Measurements from ENCODE around the gene GET4.

Gene GET4

DNA sequence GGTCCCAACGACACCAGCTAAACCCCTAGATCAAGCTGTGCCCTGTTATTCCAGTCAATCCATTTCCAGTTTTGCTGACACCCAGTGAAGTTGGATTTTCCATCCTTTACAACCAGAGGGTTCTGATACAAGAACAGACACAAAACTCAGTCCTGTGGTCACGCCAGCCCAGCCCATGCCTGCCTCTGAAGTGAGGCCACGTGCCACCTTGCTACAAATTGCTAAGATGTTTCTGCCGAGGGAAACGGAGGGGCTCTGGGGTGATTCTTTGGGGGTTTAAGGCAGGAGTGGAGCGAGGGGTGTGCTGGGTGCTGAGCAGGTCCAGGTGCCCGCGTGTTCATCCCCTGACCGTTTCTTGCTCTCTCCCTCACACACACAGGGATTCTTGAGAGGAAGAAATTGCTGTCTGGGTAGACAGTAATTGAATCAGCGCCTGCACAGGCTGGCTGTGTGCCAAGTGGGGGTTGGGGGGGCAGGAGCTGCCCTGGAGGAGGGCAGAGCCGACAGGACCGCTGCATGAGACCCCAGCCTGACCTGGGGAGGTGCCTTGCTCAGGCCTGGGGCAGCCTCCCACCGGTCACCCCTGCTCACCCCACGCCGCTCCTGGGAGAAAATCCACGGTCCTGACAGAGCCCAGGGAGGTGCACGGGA, 40.1 kb downstream of the GET4 start (continued):
- TF ChIP-seq ZBTB20 (tag by site-specific recombination; IDR thresholded peaks at IDR 0.05) (no peak), EGR2 (tag by site-specific recombination; IDR thresholded peaks at IDR 0.05; ENCODE audit: low read depth) (no peak), ZNF132 (tag by site-specific recombination; IDR thresholded peaks at IDR 0.05; ENCODE audit: borderline replicate concordance) (no peak), ZNF529 (tag by site-specific recombination; IDR thresholded peaks at IDR 0.05; ENCODE audit: insufficient replicate concordance) (no peak), ZEB2 (tag by site-specific recombination; IDR thresholded peaks at IDR 0.05) (no peak)
- TF ChIP-seq, protein P1, sequence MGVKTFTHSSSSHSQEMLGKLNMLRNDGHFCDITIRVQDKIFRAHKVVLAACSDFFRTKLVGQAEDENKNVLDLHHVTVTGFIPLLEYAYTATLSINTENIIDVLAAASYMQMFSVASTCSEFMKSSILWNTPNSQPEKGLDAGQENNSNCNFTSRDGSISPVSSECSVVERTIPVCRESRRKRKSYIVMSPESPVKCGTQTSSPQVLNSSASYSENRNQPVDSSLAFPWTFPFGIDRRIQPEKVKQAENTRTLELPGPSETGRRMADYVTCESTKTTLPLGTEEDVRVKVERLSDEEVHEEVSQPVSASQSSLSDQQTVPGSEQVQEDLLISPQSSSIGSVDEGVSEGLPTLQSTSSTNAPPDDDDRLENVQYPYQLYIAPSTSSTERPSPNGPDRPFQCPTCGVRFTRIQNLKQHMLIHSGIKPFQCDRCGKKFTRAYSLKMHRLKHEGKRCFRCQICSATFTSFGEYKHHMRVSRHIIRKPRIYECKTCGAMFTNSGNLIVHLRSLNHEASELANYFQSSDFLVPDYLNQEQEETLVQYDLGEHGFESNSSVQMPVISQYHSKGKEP (tag by site-specific recombination; IDR thresholded peaks at IDR 0.05), result no peak

DNA sequence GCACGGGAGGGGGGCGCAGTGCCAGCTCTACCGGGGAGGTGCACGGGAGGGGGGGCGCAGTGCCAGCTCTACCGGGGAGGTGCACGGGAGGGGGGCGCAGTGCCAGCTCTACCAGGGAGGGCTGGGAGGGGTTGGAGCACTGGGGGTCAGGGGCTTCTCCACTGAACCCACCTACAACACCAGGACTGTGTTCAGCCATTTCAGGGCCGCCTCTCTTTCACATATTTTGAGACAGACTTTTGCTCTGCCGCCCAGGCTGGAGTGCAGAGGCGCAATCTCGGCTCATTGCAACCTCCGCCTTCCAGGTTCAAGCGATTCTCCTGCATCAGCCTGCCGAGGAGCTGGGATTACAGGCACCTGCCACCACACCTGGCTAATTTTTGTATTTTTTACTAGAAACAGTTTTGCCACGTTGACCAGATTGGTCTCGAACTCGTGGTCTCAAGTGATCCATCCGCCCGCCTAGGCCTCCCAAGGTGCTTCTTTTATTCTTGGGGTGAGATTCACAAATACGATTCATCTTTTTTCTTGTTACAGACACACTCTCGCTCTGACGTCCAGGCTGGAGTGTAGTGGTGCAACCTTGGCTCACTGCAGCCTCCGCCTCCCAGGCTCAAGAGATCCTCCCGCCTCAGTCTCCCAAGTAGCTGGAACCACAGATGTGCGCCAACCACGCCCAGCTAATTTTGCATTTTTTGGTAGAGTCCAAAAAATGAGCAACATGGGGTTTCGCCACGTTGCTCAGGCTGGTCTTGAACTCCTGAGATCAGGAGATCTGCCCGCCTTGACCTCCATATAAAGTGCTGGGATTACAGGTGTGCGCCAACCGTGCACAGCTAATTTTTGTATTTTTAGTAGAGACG, 41.1 kb downstream of the GET4 start:
- no peaks in the 10 kb centered on the region for H3K36me3 ChIP-seq (ENCODE audit: control insufficient read depth in 2 of 2, insufficient read depth in 1 of 2, low read length in 2 of 2)
- H3K27ac ChIP-seq (ENCODE audit: extremely low read depth, low read depth, low read length), result no peak overlapping the region
- H3K9me3 ChIP-seq (ENCODE audit: control insufficient read depth, insufficient read depth, low read depth, low read length), result no peaks in the 10 kb centered on the region
- TF ChIP-seq, protein P2, sequence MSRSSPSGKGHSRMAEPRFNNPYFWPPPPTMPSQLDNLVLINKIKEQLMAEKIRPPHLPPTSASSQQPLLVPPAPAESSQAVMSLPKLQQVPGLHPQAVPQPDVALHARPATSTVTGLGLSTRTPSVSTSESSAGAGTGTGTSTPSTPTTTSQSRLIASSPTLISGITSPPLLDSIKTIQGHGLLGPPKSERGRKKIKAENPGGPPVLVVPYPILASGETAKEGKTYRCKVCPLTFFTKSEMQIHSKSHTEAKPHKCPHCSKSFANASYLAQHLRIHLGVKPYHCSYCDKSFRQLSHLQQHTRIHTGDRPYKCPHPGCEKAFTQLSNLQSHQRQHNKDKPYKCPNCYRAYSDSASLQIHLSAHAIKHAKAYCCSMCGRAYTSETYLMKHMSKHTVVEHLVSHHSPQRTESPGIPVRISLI (tag by site-specific recombination; IDR thresholded peaks at IDR 0.05), result no peak
- TF ChIP-seq, protein P3, sequence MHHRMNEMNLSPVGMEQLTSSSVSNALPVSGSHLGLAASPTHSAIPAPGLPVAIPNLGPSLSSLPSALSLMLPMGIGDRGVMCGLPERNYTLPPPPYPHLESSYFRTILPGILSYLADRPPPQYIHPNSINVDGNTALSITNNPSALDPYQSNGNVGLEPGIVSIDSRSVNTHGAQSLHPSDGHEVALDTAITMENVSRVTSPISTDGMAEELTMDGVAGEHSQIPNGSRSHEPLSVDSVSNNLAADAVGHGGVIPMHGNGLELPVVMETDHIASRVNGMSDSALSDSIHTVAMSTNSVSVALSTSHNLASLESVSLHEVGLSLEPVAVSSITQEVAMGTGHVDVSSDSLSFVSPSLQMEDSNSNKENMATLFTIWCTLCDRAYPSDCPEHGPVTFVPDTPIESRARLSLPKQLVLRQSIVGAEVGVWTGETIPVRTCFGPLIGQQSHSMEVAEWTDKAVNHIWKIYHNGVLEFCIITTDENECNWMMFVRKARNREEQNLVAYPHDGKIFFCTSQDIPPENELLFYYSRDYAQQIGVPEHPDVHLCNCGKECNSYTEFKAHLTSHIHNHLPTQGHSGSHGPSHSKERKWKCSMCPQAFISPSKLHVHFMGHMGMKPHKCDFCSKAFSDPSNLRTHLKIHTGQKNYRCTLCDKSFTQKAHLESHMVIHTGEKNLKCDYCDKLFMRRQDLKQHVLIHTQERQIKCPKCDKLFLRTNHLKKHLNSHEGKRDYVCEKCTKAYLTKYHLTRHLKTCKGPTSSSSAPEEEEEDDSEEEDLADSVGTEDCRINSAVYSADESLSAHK (tag by site-specific recombination; IDR thresholded peaks at IDR 0.05), result 0 out of 2 replicates have a peak, but pooled peaks have one; percentile 30
- no peaks in the 10 kb centered on the region for H3K4me1 ChIP-seq (ENCODE audit: control insufficient read depth, insufficient read depth, low read length)
- H3K4me3 ChIP-seq (ENCODE audit: low read depth, low read length), result no peak overlapping the region
- CTCF ChIA-PET, result interaction anchor here (0.7 kb wide), 2 partner anchors 44 to 148 kb away, joined by 3 read pairs; no protein-coding TSS in a partner anchor
- POLR2A ChIA-PET, result interaction anchor here (0.7 kb wide), 1 partner anchor 239 kb away, joined by 7 read pairs; no protein-coding TSS in a partner anchor

DNA sequence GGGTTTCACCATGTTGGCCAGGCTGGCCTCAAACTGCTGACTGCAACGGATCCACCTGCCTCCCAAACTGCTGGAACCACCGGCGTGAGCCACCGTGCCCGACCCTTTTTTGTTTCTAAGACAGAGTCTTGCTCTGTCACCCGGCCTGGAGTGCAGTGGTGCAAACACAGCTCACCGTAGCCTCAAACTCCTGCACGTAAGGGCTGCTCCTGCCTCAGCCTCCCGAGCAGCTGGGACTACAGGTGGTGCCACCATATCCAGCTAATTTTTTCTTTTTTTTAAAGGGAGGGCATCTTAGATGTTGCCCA, 41.7 kb downstream of the GET4 start:
- TF ChIP-seq ZNF324 (tag by site-specific recombination; IDR thresholded peaks at IDR 0.05), result no peak
- no peak for TF ChIP-seq ZNF548 (tag by site-specific recombination; IDR thresholded peaks at IDR 0.05)
- no peak for TF ChIP-seq ZNF658 (tag by site-specific recombination; IDR thresholded peaks at IDR 0.05)
- TF ChIP-seq IKZF3 (tag by site-specific recombination; IDR thresholded peaks at IDR 0.05), result no peak
- TF ChIP-seq MYNN (tag by site-specific recombination; IDR thresholded peaks at IDR 0.05; ENCODE audit: borderline replicate concordance), result no peak
- TF ChIP-seq ZNF155 (tag by site-specific recombination; IDR thresholded peaks at IDR 0.05), result no peak
- no peak for TF ChIP-seq ZNF248 (tag by site-specific recombination; IDR thresholded peaks at IDR 0.05)
- TF ChIP-seq ZNF558 (tag by site-specific recombination; IDR thresholded peaks at IDR 0.05), result no peak
- TF ChIP-seq, protein P4, sequence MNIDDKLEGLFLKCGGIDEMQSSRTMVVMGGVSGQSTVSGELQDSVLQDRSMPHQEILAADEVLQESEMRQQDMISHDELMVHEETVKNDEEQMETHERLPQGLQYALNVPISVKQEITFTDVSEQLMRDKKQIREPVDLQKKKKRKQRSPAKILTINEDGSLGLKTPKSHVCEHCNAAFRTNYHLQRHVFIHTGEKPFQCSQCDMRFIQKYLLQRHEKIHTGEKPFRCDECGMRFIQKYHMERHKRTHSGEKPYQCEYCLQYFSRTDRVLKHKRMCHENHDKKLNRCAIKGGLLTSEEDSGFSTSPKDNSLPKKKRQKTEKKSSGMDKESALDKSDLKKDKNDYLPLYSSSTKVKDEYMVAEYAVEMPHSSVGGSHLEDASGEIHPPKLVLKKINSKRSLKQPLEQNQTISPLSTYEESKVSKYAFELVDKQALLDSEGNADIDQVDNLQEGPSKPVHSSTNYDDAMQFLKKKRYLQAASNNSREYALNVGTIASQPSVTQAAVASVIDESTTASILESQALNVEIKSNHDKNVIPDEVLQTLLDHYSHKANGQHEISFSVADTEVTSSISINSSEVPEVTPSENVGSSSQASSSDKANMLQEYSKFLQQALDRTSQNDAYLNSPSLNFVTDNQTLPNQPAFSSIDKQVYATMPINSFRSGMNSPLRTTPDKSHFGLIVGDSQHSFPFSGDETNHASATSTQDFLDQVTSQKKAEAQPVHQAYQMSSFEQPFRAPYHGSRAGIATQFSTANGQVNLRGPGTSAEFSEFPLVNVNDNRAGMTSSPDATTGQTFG (tag by site-specific recombination; IDR thresholded peaks at IDR 0.05; ENCODE audit: borderline replicate concordance), result no peak
- no peak for TF ChIP-seq SCRT1 (tag by site-specific recombination; IDR thresholded peaks at IDR 0.05; ENCODE audit: borderline replicate concordance)
- TF ChIP-seq ZNF701 (tag by site-specific recombination; IDR thresholded peaks at IDR 0.05), result no peak
- no peak for TF ChIP-seq ZNF19 (tag by site-specific recombination; IDR thresholded peaks at IDR 0.05; ENCODE audit: low read depth)
- no peak for TF ChIP-seq ZEB2 (tag by site-specific recombination; IDR thresholded peaks at IDR 0.05)
- TF ChIP-seq, protein P5, sequence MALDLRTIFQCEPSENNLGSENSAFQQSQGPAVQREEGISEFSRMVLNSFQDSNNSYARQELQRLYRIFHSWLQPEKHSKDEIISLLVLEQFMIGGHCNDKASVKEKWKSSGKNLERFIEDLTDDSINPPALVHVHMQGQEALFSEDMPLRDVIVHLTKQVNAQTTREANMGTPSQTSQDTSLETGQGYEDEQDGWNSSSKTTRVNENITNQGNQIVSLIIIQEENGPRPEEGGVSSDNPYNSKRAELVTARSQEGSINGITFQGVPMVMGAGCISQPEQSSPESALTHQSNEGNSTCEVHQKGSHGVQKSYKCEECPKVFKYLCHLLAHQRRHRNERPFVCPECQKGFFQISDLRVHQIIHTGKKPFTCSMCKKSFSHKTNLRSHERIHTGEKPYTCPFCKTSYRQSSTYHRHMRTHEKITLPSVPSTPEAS (tag by site-specific recombination; IDR thresholded peaks at IDR 0.05), result no peak
- Histone ChIP-seq H3K4me3 (ENCODE audit: low read depth, low read length) (no peak overlapping the region), H3K36me3 (ENCODE audit: control insufficient read depth in 2 of 2, insufficient read depth in 1 of 2, low read length in 2 of 2) (no peaks in the 10 kb centered on the region), H3K9me3 (ENCODE audit: control insufficient read depth, insufficient read depth, low read depth, low read length) (no peaks in the 10 kb centered on the region), H3K4me1 (ENCODE audit: control insufficient read depth, insufficient read depth, low read length) (no peaks in the 10 kb centered on the region), H3K27ac (ENCODE audit: extremely low read depth, low read depth, low read length) (no peak overlapping the region)
- CTCF ChIA-PET, result interaction anchor here (0.7 kb wide), 1 partner anchor 44 kb away, joined by 3 read pairs; no protein-coding TSS in a partner anchor
- POLR2A ChIA-PET, result no interaction called here
